ENCODE measurements around the gene NRXN3. TPM values are rescaled to one million over a fixed set of nuclear protein-coding genes. Genes with fewer than 3 reads are reported as not detected.

The NRXN3 gene
- polyA plus RNA-seq, 1 donor from 2014 or later = 110 TPM

DNA sequence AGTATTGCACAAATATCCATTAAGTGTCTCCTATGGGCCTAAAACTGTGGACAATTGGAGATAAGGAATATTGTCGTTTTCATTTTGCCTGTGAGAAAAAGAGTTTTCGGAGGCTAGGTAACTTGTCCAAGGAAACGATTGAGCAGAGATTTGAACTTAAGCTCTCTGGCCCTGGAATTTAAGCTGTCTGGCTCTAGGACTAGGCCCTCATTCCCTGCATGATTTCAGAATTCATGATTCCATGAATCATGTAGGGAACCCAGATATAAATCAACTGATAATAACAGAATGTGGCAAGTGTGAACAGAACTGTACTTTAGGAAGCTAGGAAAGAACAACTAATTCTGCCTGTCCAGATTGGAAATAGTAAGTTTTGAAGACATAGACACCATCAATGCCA lies 1100.2 kb downstream of the NRXN3 start:
- Histone ChIP-seq H3K27ac (ENCODE audit: low read length) (no peak overlapping the region), H3K9ac (ENCODE audit: low read length) (no peak overlapping the region), H3K79me2 (replicated peaks; ENCODE audit: insufficient read depth, low read length) (no peaks in the 10 kb centered on the region), H3K4me2 (ENCODE audit: low read length) (no peak overlapping the region), H3K36me3 (ENCODE audit: insufficient read depth, low read length) (no peaks in the 10 kb centered on the region), H3K4me3 (ENCODE audit: low read length) (no peak overlapping the region), H3F3A (ENCODE audit: insufficient read depth, low read length, poor library complexity, severe bottlenecking) (peaks cover 4% of the 10 kb centered on the region), H3K9me3 (ENCODE audit: low read length) (no peaks in the 10 kb centered on the region), H4K20me1 (ENCODE audit: insufficient read depth) (no peaks in the 10 kb centered on the region), H2AFZ (ENCODE audit: low read depth, low read length) (no peak overlapping the region), H3K27me3 (ENCODE audit: insufficient read depth, low read depth, low read length) (no peaks in the 10 kb centered on the region), H3K9me2 (ENCODE audit: insufficient read depth, low read length) (no peaks in the 10 kb centered on the region)
- TF ChIP-seq EZH2 (IDR thresholded peaks at IDR 0.05; ENCODE audit: borderline replicate concordance, insufficient read depth, low read length, poor library complexity, severe bottlenecking) (no peak), SMC3 (conservative IDR thresholded peaks at IDR 0.05; ENCODE audit: poor library complexity) (no peak), POLR2AphosphoS5 (IDR thresholded peaks at IDR 0.05) (no peak), RAD21 (conservative IDR thresholded peaks at IDR 0.05) (no peak), MXI1 (conservative IDR thresholded peaks at IDR 0.05; ENCODE audit: poor library complexity, severe bottlenecking) (no peak), TAF1 (IDR thresholded peaks at IDR 0.05; ENCODE audit: low read depth) (no peak), EP300 (conservative IDR thresholded peaks at IDR 0.05; ENCODE audit: poor library complexity, severe bottlenecking) (no peak)
- TF ChIP-seq, protein P1, sequence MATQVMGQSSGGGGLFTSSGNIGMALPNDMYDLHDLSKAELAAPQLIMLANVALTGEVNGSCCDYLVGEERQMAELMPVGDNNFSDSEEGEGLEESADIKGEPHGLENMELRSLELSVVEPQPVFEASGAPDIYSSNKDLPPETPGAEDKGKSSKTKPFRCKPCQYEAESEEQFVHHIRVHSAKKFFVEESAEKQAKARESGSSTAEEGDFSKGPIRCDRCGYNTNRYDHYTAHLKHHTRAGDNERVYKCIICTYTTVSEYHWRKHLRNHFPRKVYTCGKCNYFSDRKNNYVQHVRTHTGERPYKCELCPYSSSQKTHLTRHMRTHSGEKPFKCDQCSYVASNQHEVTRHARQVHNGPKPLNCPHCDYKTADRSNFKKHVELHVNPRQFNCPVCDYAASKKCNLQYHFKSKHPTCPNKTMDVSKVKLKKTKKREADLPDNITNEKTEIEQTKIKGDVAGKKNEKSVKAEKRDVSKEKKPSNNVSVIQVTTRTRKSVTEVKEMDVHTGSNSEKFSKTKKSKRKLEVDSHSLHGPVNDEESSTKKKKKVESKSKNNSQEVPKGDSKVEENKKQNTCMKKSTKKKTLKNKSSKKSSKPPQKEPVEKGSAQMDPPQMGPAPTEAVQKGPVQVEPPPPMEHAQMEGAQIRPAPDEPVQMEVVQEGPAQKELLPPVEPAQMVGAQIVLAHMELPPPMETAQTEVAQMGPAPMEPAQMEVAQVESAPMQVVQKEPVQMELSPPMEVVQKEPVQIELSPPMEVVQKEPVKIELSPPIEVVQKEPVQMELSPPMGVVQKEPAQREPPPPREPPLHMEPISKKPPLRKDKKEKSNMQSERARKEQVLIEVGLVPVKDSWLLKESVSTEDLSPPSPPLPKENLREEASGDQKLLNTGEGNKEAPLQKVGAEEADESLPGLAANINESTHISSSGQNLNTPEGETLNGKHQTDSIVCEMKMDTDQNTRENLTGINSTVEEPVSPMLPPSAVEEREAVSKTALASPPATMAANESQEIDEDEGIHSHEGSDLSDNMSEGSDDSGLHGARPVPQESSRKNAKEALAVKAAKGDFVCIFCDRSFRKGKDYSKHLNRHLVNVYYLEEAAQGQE (IDR thresholded peaks at IDR 0.05; ENCODE audit: borderline replicate concordance) = no peak
- TF ChIP-seq, protein P2, sequence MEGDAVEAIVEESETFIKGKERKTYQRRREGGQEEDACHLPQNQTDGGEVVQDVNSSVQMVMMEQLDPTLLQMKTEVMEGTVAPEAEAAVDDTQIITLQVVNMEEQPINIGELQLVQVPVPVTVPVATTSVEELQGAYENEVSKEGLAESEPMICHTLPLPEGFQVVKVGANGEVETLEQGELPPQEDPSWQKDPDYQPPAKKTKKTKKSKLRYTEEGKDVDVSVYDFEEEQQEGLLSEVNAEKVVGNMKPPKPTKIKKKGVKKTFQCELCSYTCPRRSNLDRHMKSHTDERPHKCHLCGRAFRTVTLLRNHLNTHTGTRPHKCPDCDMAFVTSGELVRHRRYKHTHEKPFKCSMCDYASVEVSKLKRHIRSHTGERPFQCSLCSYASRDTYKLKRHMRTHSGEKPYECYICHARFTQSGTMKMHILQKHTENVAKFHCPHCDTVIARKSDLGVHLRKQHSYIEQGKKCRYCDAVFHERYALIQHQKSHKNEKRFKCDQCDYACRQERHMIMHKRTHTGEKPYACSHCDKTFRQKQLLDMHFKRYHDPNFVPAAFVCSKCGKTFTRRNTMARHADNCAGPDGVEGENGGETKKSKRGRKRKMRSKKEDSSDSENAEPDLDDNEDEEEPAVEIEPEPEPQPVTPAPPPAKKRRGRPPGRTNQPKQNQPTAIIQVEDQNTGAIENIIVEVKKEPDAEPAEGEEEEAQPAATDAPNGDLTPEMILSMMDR (IDR thresholded peaks at IDR 0.05; ENCODE audit: poor library complexity, severe bottlenecking) = no peak

DNA sequence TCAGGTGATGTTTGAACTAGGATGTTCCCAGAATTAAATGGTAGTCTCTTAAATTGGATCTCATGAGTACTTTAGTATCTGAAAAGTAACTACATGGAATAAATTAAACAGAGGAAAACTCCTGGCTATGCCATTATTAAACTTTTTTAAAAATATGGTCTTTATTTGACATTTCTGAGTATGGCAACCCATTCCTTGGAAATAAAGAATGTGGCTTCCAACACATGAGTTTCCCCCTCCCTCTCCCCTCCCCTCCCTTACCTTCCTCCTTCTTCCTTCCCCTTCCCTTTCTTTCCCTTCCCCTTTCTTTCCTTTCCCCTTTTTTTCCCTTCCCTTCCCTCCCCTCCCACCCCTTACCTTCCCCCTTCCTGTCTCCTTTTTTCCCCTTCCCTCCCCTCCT lies 1100.9 kb downstream of the NRXN3 start:
- Histone ChIP-seq H3K9ac (ENCODE audit: low read length) (no peak overlapping the region), H3K4me3 (ENCODE audit: low read length) (no peak overlapping the region), H3F3A (ENCODE audit: insufficient read depth, low read length, poor library complexity, severe bottlenecking) (peaks cover 4% of the 10 kb centered on the region), H3K27me3 (ENCODE audit: insufficient read depth, low read depth, low read length) (no peaks in the 10 kb centered on the region), H3K9me2 (ENCODE audit: insufficient read depth, low read length) (no peaks in the 10 kb centered on the region), H3K79me2 (replicated peaks; ENCODE audit: insufficient read depth, low read length) (no peaks in the 10 kb centered on the region), H3K4me2 (ENCODE audit: low read length) (no peak overlapping the region), H3K9me3 (ENCODE audit: low read length) (no peaks in the 10 kb centered on the region), H3K36me3 (ENCODE audit: insufficient read depth, low read length) (no peaks in the 10 kb centered on the region), H4K20me1 (ENCODE audit: insufficient read depth) (no peaks in the 10 kb centered on the region), H3K27ac (ENCODE audit: low read length) (no peak overlapping the region), H2AFZ (ENCODE audit: low read depth, low read length) (no peak overlapping the region)
- TF ChIP-seq RAD21 (conservative IDR thresholded peaks at IDR 0.05) (no peak), TAF1 (IDR thresholded peaks at IDR 0.05; ENCODE audit: low read depth) (no peak), SMC3 (conservative IDR thresholded peaks at IDR 0.05; ENCODE audit: poor library complexity) (no peak), MXI1 (conservative IDR thresholded peaks at IDR 0.05; ENCODE audit: poor library complexity, severe bottlenecking) (no peak), EP300 (conservative IDR thresholded peaks at IDR 0.05; ENCODE audit: poor library complexity, severe bottlenecking) (no peak), POLR2AphosphoS5 (IDR thresholded peaks at IDR 0.05) (no peak), EZH2 (IDR thresholded peaks at IDR 0.05; ENCODE audit: borderline replicate concordance, insufficient read depth, low read length, poor library complexity, severe bottlenecking) (no peak)
- TF ChIP-seq, protein P1 (IDR thresholded peaks at IDR 0.05; ENCODE audit: borderline replicate concordance) = no peak
- TF ChIP-seq, protein P2 (IDR thresholded peaks at IDR 0.05; ENCODE audit: poor library complexity, severe bottlenecking) = no peak
